HEK293 (cell line): Measurements from ENCODE around the gene STARD6.
A peak's percentile ranks its signal among the peaks of the same experiment; 100 is the strongest.
"Not testable (repeated sequence)": the region's sequence is repeated elsewhere in the genome, so short reads cannot be mapped to it uniquely, and the experiment has no call there.

ENCODE experiments used
- CTCF ChIA-PET: fragments of 350-600 bp; formaldehyde crosslinking; extraction: SDS; loops from one replicate; lab custom pipeline; 2021; ENCODE audit warnings: antibody characterized with exemption; lab: Yijun Ruan, JAX
- POLR2A ChIA-PET: fragments of 300-600 bp; formaldehyde crosslinking; extraction: SDS; loops from one replicate; lab custom pipeline; 2020; ENCODE audit warnings: antibody characterized with exemption, inconsistent platforms; lab: Yijun Ruan, JAX
- H3K27ac ChIP-seq: fragments of 200-500 bp; sonication (Bioruptor generic); 2 replicates; pipeline ENCODE4 v1.5.1; 2014; ENCODE audit warnings: low read depth, low read length, control low read depth, inconsistent platforms; ENCODE audit errors: extremely low read depth
- H3K36me3 ChIP-seq, 2 experiments: fragments of 200-500 bp in 1 of 2; sonication (Bioruptor generic) in 1 of 2; 1 replicate in 1 of 2; 2 replicates in 1 of 2; pipeline ENCODE4 v1.5.1; 2014 to 2017; ENCODE audit warnings: inconsistent platforms in 2 of 2, low read length in 2 of 2; ENCODE audit not compliant: control insufficient read depth in 2 of 2, insufficient read depth in 1 of 2
- H3K4me1 ChIP-seq: fragments of 200-500 bp; sonication (Bioruptor generic); 2 replicates; pipeline ENCODE4 v1.5.1; 2014; ENCODE audit warnings: mild to moderate bottlenecking, low read length, inconsistent platforms; ENCODE audit not compliant: control insufficient read depth, insufficient read depth
- H3K4me3 ChIP-seq: 2 replicates; pipeline ENCODE4 v1.5.1; 2011; ENCODE audit warnings: low read depth, mild to moderate bottlenecking, control low read depth, low read length, moderate library complexity
- H3K9me3 ChIP-seq: fragments of 200-500 bp; sonication (Bioruptor generic); 2 replicates; pipeline ENCODE4 v1.5.1; 2014; ENCODE audit warnings: low read depth, low read length, inconsistent platforms; ENCODE audit not compliant: control insufficient read depth, insufficient read depth
- PRDM1 ChIP-seq: fragments of 450-650 bp; formaldehyde crosslinking; IDR thresholded peaks from 2 replicates; pipeline ENCODE4; 2016; ENCODE audit warnings: missing biosample characterization, missing genetic modification characterization
- ZEB2 ChIP-seq: fragments of 450-650 bp; formaldehyde crosslinking; IDR thresholded peaks from 2 replicates; pipeline ENCODE4 v1.5.1; 2016; ENCODE audit warnings: missing biosample characterization, missing genetic modification characterization
- ZFHX2 ChIP-seq: fragments of 450-650 bp; formaldehyde crosslinking; conservative IDR thresholded peaks from 2 replicates; pipeline ENCODE4 v1.5.1; 2016; ENCODE audit warnings: missing biosample characterization, missing genetic modification characterization
- ZFP37 ChIP-seq: fragments of 450-650 bp; formaldehyde crosslinking; IDR thresholded peaks from 2 replicates; pipeline ENCODE4 v1.5.1; 2016; ENCODE audit warnings: missing biosample characterization, missing genetic modification characterization
- ZNF335 ChIP-seq: fragments of 450-650 bp; formaldehyde crosslinking; conservative IDR thresholded peaks from 2 replicates; pipeline ENCODE4 v1.5.1; 2016; ENCODE audit warnings: missing biosample characterization, missing genetic modification characterization
- ZNF48 ChIP-seq: fragments of 450-650 bp; formaldehyde crosslinking; IDR thresholded peaks from 2 replicates; pipeline ENCODE4 v1.5.1; 2016; ENCODE audit warnings: missing biosample characterization, missing genetic modification characterization
- ZNF549 ChIP-seq: fragments of 450-650 bp; IDR thresholded peaks from 2 replicates; pipeline ENCODE4 v1.5.1; 2018; ENCODE audit warnings: missing biosample characterization, missing genetic modification characterization, mild to moderate bottlenecking, inconsistent platforms, moderate library complexity
- ZNF600 ChIP-seq: fragments of 450-650 bp; formaldehyde crosslinking; IDR thresholded peaks from 2 replicates; pipeline ENCODE4 v1.5.1; 2016; ENCODE audit warnings: missing biosample characterization, missing genetic modification characterization
- ZNF747 ChIP-seq: fragments of 450-650 bp; formaldehyde crosslinking; IDR thresholded peaks from 2 replicates; pipeline ENCODE4 v1.5.1; 2016; ENCODE audit warnings: missing biosample characterization, missing genetic modification characterization
- ZNF785 ChIP-seq: fragments of 450-650 bp; formaldehyde crosslinking; IDR thresholded peaks from 2 replicates; pipeline ENCODE4 v1.5.1; 2016; ENCODE audit warnings: missing biosample characterization, missing genetic modification characterization
- ZNF791 ChIP-seq: fragments of 450-650 bp; formaldehyde crosslinking; IDR thresholded peaks from 2 replicates; pipeline ENCODE4 v1.5.1; 2016; ENCODE audit warnings: missing biosample characterization, missing genetic modification characterization
- ZXDB ChIP-seq: fragments of 450-650 bp; formaldehyde crosslinking; IDR thresholded peaks from 2 replicates; pipeline ENCODE4 v1.5.1; 2016; ENCODE audit warnings: missing biosample characterization, missing genetic modification characterization
- TF ChIP-seq, protein P1 (sequence below): fragments of 450-650 bp; formaldehyde crosslinking; conservative IDR thresholded peaks from 2 replicates; pipeline ENCODE4 v1.5.1; 2016; ENCODE audit warnings: low read depth, missing biosample characterization, missing genetic modification characterization
- TF ChIP-seq, protein P2 (sequence below): fragments of 450-650 bp; formaldehyde crosslinking; IDR thresholded peaks from 2 replicates; pipeline ENCODE4 v1.5.1; 2016; ENCODE audit warnings: missing biosample characterization, missing genetic modification characterization

The STARD6 gene

DNA sequence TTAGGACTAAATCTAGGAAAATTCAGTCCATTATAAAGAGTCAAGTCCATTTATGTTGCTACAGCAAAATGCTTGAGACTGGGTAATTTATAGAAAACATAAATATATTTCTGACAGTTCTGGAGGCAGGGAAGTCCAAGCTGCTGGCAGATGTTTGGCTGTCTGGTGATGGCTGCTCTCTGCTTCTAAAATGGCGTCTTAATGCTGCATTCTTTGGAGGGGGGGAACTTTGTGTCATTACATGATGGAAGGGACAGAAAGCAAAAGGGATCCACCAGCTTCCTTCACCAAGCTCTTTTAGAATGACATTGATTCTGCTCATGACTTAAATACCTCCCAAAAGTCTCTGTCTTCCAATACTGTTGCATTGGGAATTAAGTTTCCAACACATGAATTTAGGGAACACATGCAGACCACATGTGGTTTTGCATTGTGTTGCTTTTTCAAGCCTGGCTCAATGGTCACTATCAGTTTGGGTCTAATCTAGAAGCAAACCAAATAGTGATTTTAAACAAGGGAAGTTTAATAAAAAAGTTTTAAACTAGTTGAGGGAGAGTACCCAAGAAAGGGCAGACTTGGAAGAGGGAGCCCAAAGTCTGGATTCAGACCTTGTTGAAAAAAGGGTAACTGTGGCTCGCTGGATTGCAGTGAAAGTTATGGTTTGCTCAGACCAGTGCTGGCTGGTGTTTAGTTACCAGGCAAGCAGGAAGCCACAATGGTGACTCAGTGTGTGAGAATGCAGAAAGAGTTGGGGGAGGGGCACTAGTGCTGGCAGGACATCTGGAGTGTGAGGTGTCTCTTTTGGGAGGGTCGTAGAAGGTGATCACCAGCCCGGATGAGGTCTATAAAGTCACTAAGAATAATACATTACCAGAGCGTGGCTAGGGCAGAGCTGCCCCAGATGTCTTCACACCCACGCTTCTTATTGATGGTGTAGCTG lies 30.8 kb upstream of the STARD6 start:
- no peak overlapping the region for H3K27ac ChIP-seq
- ChIA-PET CTCF (interaction anchor here (1.4 kb wide), 1 partner anchor 10 kb away, joined by 3 read pairs; no protein-coding TSS in a partner anchor), POLR2A (interaction anchor here (1.1 kb wide), 1 partner anchor 31 kb away, joined by 5 read pairs; the partner anchor contains the start of genes C18orf54 and STARD6)
- no peaks in the 10 kb centered on the region for H3K4me1 ChIP-seq
- H3K9me3 ChIP-seq: no peaks in the 10 kb centered on the region
- peak; percentile 34; the same call in 1 of the 2 replicates for TF ChIP-seq ZEB2
- peak; percentile 38; the same call in 1 of the 2 replicates for TF ChIP-seq ZNF600 (tag by site-specific recombination)
- TF ChIP-seq ZNF549 (tag by site-specific recombination): no peak
- TF ChIP-seq, protein P1, sequence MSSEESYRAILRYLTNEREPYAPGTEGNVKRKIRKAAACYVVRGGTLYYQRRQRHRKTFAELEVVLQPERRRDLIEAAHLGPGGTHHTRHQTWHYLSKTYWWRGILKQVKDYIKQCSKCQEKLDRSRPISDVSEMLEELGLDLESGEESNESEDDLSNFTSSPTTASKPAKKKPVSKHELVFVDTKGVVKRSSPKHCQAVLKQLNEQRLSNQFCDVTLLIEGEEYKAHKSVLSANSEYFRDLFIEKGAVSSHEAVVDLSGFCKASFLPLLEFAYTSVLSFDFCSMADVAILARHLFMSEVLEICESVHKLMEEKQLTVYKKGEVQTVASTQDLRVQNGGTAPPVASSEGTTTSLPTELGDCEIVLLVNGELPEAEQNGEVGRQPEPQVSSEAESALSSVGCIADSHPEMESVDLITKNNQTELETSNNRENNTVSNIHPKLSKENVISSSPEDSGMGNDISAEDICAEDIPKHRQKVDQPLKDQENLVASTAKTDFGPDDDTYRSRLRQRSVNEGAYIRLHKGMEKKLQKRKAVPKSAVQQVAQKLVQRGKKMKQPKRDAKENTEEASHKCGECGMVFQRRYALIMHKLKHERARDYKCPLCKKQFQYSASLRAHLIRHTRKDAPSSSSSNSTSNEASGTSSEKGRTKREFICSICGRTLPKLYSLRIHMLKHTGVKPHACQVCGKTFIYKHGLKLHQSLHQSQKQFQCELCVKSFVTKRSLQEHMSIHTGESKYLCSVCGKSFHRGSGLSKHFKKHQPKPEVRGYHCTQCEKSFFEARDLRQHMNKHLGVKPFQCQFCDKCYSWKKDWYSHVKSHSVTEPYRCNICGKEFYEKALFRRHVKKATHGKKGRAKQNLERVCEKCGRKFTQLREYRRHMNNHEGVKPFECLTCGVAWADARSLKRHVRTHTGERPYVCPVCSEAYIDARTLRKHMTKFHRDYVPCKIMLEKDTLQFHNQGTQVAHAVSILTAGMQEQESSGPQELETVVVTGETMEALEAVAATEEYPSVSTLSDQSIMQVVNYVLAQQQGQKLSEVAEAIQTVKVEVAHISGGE (tag by site-specific recombination): no peak
- TF ChIP-seq ZNF48: no peak
- no peak for TF ChIP-seq ZNF747 (tag by site-specific recombination)
- 0 out of 2 replicates have a peak, but pooled peaks have one; percentile 11 for TF ChIP-seq ZXDB (tag by site-specific recombination)
- peak; percentile 72 for TF ChIP-seq PRDM1
- TF ChIP-seq ZNF785 (tag by site-specific recombination): no peak
- TF ChIP-seq, protein P2, sequence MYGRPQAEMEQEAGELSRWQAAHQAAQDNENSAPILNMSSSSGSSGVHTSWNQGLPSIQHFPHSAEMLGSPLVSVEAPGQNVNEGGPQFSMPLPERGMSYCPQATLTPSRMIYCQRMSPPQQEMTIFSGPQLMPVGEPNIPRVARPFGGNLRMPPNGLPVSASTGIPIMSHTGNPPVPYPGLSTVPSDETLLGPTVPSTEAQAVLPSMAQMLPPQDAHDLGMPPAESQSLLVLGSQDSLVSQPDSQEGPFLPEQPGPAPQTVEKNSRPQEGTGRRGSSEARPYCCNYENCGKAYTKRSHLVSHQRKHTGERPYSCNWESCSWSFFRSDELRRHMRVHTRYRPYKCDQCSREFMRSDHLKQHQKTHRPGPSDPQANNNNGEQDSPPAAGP (tag by site-specific recombination): peak; percentile 88
- TF ChIP-seq ZFHX2: 0 out of 2 replicates have a peak, but pooled peaks have one; percentile 21
- TF ChIP-seq ZNF335: 0 out of 2 replicates have a peak, but pooled peaks have one; percentile 17
- no peaks in the 10 kb centered on the region for H3K36me3 ChIP-seq
- no peak overlapping the region for H3K4me3 ChIP-seq

DNA sequence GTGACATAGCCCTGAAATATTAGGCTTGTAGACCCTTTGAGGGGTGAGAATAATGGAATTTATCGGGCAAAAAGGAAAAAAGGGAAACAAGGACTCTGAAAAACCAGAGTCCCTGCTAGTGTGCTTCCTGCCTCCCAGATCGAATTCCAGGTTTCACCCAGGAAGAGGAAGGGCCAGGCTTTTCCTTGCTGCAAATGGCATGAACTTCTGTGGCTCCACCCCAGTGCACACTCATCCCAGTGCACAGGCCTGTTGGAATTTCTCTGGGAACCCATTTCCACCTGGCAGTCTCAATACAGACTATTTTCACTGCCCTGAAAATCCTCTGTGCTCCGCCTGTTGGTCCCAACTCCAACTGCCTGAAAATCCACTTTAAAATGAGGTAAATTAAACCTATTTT lies 30.0 kb upstream of the STARD6 start:
- no peak overlapping the region for H3K4me3 ChIP-seq

DNA sequence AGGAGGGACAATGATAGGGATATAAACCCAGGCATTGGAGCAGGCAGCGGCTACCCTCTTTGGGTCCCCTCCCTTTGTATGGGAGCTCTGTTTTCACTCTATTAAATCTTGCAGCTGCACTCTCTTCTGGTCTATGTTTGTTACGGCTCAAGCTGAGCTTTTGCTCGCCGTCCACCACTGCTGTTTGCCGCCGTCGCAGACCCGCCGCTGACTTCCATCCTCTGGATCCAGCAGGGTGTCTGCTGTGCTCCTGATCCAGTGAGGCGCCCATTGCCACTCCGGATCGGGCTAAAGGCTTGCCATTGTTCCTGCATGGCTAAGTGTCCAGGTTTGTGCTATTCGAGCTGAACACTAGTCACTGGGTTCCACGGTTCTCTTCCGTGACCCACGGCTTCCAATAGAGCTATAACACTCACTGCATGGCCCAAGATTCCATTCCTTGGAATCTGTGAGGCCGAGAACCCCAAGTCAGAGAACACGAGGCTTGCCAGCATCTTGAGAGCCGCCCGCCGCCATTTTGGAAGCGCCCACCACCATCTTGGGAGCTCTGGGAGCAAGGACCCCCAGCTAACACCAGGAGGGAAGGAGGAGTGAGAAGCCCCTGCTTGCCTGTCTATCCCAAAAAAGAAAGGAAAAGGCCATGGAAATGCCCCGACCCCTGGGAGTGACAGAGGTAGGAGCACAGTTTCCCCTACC lies 29.3 kb upstream of the STARD6 start:
- H3K4me1 ChIP-seq, H3K4me3 ChIP-seq, H3K27ac ChIP-seq, H3K9me3 ChIP-seq, H3K36me3 ChIP-seq: not testable (repeated sequence)
- CTCF ChIA-PET: interaction anchor here (1.4 kb wide), 1 partner anchor 8 kb away, joined by 3 read pairs; no protein-coding TSS in a partner anchor
- POLR2A ChIA-PET: interaction anchor here (0.5 kb wide), 1 partner anchor 17 kb away, joined by 6 read pairs; no protein-coding TSS in a partner anchor
- TF ChIP-seq ZFP37 (tag by site-specific recombination): peak; percentile 47; the same call in 1 of the 2 replicates
- TF ChIP-seq, all 188 proteins: peak for 1; not testable (repeated sequence) for 187

More for the DNA sequence above, 30.0 kb upstream of the STARD6 start:
- no peaks in the 10 kb centered on the region for H3K4me1 ChIP-seq
- H3K27ac ChIP-seq: no peak overlapping the region
- no peaks in the 10 kb centered on the region for H3K9me3 ChIP-seq
- H3K36me3 ChIP-seq: no peaks in the 10 kb centered on the region
- ChIA-PET CTCF (interaction anchor here (0.6 to 1.4 kb wide), 2 partner anchors 9 to 171 kb away, joined by 3 to 5 read pairs; no protein-coding TSS in a partner anchor), POLR2A (interaction anchor here (0.5 kb wide), 1 partner anchor 18 kb away, joined by 6 read pairs; no protein-coding TSS in a partner anchor)
- TF ChIP-seq ZFP37 (tag by site-specific recombination) (0 out of 2 replicates have a peak, but pooled peaks have one; percentile 10), ZNF791 (tag by site-specific recombination) (no peak)
- TF ChIP-seq, all 188 proteins: peak for 1
